ENCODE results near the gene GABRG3.

The GABRG3 gene

DNA sequence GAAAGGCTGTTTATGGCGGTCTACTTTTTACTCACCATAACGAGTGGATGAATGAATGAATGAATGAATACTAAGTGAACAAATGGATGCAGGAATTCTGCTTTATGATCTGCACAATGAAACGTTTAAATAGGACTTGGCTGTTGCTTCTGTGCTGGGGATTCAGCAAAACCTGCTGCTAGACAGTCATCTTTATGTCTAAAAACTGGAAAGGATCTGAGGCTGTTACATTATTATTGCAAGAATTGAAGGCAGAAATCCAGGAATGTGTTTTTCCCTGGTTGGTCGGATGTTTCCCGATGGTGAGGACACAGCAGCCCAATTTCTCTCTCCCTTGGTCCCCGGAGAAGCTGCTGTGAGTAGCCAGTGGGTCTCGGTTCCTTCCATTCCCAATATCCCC is 94.2 kb downstream of the GABRG3 start:
- no peak for TF ChIP-seq ZNF274 (IDR thresholded peaks at IDR 0.05; ENCODE audit: low read depth, low read length)

DNA sequence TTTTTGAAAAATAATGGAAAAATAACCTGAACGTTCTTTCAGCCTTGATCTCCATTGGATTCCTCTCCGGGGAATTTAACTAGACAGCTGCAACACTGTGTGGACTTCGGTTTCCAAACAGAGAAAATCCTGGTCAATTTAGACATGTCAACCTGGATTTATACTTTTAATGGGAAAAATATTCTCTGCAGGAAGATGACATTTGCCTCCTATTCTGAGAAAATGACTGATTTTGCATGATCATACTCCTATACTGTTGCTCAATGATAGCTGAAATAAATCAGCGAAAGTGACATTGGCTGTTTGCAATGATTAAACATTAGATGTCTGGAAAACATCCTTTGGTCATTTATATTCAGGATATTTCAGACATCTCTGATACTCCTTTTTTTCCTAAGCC is 94.8 kb downstream of the GABRG3 start:
- no peak overlapping the region for H3K4me3 ChIP-seq (ENCODE audit: low read length)
- no peak for TF ChIP-seq ZNF274 (IDR thresholded peaks at IDR 0.05; ENCODE audit: low read depth, low read length)

More for the DNA sequence above, 94.2 kb downstream of the GABRG3 start:
- no peak overlapping the region for H3K4me3 ChIP-seq (ENCODE audit: low read length)

DNA sequence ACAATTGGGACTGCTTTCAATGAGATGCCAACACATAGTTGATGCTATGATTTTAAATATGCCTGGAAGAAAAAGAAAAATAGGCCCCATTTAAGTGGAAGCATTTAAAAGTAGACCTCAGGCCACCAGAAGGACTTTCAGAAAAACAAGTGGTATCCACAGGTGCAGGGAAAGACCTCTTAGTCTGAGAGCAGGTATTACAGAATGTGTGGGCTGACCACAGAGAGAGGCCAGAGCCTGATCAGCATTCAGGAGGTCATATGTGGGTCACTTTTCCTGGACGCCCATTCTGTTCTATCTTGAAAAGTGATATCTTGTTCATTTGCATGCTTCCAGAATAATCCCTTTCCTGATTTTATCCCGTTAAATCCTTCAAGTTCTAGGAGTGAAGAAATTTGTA is 95.5 kb downstream of the GABRG3 start:
- no peak for TF ChIP-seq ZNF274 (IDR thresholded peaks at IDR 0.05; ENCODE audit: low read depth, low read length)
- no peak overlapping the region for H3K4me3 ChIP-seq (ENCODE audit: low read length)

DNA sequence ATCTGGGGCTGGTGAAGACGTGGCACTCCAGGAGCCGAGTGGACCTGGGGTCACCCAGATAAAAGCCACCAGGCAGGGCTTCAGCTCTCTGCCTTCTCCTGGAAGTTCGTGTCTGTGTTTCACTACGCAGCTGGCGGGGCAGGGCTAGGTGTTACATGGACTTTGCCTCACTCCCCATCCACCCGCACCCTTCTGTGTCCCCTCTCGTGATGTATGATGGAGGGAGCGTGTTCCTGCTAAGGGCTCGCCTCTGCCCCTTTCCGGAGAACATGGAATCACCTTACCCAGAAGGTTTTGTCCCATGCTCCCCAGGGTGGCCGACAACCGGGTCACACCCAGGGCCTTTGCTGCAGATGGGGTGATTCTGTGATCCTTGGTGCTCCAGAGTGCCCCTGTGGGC is 96.2 kb downstream of the GABRG3 start:
- no peak overlapping the region for H3K4me3 ChIP-seq (ENCODE audit: low read length)
- TF ChIP-seq ZNF274 (IDR thresholded peaks at IDR 0.05; ENCODE audit: low read depth, low read length), result no peak

DNA sequence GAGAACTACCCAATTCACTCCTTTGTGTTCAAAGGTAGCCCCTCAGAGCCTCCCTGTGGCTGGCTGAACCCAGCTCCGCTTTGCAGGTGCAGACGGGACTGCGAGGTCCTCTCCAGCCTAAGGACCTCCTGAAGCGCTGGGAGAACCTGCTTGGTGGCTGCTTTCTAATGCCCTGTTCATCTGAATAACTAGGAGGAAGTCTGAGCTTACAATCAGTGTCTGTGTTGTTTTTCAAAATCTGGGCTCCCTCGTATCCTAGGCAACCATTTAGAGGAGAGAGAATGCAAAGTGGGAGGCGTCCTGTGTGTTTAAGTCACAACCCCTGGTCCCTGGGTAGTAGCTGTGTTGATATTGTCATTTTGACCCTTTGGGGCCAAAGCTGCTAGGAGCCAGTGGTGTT is 99.9 kb downstream of the GABRG3 start:
- TF ChIP-seq ZNF274 (IDR thresholded peaks at IDR 0.05; ENCODE audit: low read depth, low read length), result no peak
- H3K4me3 ChIP-seq (ENCODE audit: low read length), result no peak overlapping the region

DNA sequence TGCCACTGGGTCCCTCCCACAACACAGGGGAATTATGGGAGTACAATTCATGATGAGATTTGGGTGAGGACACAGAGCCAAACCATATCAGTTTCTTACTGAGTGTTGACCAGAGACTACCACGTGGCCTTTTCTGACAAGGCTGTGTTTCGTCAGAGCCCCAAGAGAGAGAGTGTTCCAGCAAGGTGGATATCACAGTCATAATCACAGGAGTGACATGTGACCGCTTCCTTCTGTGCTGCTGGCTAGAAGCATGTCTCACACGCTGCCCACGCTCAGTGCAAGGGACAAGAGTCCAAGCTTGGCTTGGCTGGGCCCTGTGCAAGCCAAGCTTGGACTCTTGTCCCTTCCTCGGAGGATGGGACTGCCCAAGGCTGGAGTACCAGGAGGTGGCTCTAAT is 103.2 kb downstream of the GABRG3 start:
- no peak for TF ChIP-seq ZNF274 (IDR thresholded peaks at IDR 0.05; ENCODE audit: low read depth, low read length)
- no peak overlapping the region for H3K4me3 ChIP-seq (ENCODE audit: low read length)

DNA sequence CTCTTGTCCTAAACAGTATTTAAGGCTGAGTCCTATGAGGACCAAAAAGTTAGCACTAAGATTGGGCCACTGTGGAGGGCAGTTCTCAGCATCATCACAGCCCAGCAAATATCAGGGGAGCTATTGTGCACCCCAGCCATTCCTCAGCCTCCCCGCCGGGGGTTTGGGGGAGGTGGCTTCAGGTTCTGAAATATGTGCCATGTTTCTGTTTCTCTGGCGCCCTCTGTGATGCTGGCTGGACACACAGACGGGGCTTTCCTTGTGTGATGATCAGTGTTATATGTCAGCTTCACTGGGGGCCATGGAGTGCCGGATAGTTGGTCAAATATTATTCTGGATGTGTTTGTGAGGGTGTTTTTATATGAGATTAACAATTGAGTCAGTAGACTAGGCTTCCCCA is 106.8 kb downstream of the GABRG3 start:
- H3K4me3 ChIP-seq (ENCODE audit: low read length), result no peak overlapping the region
- no peak for TF ChIP-seq ZNF274 (IDR thresholded peaks at IDR 0.05; ENCODE audit: low read depth, low read length)

DNA sequence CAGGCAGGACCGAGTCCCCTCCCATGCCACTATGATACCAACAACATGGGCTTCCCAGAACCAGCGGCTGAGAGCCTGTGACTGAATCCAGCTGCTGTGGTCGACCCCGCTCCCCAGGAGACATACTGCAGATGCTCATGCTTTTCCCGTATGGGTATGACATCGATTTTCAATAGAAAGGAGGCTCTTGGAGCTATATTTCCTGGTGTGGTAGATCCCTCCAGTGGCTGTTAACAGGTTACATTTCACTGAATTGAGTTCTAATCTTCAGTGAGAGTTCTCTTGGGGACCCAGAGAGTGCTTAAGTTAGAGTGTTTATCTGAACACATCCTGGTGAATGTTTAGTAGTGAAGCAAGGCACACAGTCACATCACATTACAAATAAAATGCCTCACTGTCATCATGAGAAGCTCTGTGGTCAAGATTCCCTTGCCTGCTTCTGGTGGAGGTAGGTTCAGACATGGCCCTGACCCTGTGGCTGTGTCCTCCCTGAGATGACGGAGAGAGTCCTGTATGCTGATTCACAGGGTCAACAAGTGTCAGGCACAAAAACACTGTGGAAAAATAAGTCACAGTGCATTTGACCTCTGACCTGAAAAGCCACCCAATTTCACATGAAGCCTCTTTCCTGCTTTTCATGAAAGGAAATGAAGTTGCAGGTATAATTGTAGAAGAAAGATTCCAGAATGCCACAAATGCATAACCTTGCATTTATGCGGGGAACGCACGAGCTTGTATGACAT is 110.9 kb downstream of the GABRG3 start:
- TF ChIP-seq ZNF274 (IDR thresholded peaks at IDR 0.05; ENCODE audit: low read depth, low read length), result no peak
- H3K4me3 ChIP-seq (ENCODE audit: low read length), result no peak overlapping the region

DNA sequence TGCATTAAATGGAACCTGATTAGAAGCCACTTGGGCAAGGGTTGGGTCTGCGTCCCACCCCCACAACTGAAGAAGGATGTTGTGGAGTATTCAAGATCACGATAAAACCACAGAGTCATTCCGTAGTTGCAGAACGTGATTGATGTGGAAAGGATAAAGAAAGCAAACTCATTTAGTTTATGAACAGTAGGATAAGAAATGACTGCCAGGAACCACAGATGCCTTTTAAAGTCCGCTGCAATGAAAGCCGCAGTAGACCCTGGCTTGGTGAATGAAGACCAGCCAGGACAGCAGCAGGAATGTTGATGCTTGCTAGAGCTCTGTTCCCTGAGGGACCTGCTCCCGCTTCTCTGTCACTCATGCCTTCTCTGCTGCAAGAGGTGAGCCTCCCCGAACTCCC is 111.5 kb downstream of the GABRG3 start:
- H3K4me3 ChIP-seq (ENCODE audit: low read length), result no peak overlapping the region
- no peak for TF ChIP-seq ZNF274 (IDR thresholded peaks at IDR 0.05; ENCODE audit: low read depth, low read length)

DNA sequence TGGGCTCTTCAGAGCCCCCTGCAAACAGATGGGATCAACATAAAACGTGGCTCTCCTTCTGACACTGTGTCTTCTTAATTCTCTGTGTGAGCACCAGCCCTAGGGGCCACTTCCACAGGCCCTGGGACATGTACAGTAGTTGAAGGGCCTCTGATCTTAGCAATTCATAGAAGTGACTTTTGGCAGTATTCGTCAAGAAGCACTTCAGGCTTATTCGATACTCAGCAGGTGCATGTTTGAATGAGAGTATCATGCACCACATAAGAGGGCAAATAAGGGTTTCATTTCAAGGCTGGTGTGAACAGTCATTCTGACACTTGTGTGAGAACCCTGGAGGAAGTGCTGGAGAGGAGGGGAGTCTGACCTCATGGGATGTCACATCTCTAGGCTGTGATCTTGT is 113.9 kb downstream of the GABRG3 start:
- H3K4me3 ChIP-seq (ENCODE audit: low read length), result no peak overlapping the region
- no peak for TF ChIP-seq ZNF274 (IDR thresholded peaks at IDR 0.05; ENCODE audit: low read depth, low read length)

DNA sequence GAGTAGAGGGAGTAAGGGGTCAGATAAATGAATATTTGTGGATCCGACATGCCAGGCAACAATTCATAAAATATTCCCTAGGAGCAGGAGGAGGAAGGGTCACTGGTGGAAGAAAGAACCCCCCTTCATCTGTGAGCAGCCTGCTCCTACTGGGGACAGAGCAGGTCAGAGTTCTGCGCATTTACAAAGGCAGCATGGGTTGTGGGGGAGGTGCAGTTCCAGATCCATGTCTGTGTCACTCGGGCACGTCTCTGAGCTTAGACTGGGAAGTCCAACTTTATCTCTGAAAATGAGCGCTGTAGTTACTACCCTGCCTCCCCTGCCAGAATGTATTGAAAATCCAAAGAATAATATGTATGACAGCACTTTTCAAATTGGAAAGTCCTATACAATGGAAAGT is 115.2 kb downstream of the GABRG3 start:
- no peak for TF ChIP-seq ZNF274 (IDR thresholded peaks at IDR 0.05; ENCODE audit: low read depth, low read length)
- H3K4me3 ChIP-seq (ENCODE audit: low read length), result no peak overlapping the region

DNA sequence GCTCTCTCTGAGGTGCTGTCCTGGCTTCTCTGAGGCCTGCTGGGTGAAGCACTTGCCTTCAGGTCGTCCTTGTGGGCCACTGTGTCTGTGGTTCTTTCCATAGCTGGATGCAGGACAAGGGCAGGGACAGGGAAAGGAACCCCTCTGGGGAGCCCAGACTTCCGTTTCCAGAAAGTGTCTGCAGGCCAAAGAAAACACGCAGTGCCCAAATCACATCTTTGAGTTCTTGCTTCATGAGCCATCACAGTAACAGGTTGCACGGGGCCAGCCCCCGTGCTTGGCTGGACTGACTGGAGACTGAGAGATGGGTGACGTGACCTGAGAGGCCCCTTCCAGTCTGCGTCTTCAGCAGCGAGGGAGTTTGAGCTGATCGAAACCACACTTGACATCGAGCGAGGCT is 115.8 kb downstream of the GABRG3 start:
- no peak for TF ChIP-seq ZNF274 (IDR thresholded peaks at IDR 0.05; ENCODE audit: low read depth, low read length)
- no peak overlapping the region for H3K4me3 ChIP-seq (ENCODE audit: low read length)

DNA sequence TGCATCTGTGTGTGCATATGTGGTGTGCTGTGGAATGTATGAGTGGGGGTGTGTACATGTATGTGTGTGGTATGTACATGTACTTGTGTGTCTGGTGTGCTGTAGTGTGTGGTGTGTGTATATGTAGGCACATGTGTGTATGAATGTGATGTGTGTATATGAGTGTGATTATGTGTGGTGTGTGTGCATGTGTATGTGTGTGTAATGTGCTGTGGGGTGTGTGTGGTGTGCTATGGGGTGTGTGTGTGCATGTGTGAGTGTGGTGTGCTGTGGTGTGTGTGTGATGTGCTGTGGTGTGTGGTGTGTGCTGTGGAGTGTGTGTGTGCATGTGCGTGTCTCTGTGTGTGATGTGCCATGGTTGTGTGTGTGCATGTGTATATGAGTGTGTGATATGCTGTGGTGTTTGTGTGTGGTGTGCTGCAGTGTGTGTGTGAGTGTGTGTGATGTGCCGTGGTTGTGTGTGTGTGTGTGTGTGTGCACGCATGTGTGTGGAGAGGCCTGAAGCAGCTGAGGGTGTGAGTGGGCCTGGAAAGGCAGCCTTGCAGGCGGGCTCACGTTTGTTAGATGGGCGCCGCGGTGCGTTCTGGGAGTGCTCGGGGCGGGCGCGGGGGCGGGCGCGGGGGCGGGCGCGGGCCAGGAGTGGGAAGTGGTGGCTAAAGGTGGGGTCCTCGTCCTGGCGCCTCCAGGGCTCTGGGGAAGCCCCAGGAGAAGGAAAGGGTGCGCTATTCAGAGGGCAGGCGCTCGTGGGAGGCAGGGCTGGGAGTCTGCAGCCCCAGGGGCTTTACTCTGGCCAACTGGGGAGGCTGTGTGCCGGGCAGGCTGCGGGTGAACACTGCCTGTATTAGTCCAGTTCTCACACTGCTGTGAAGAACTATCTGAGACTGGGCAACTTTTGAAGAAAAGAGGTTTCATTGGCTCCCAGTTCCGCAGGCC is 116.9 kb downstream of the GABRG3 start:
- H3K4me3 ChIP-seq (ENCODE audit: low read length), result no peak overlapping the region

DNA sequence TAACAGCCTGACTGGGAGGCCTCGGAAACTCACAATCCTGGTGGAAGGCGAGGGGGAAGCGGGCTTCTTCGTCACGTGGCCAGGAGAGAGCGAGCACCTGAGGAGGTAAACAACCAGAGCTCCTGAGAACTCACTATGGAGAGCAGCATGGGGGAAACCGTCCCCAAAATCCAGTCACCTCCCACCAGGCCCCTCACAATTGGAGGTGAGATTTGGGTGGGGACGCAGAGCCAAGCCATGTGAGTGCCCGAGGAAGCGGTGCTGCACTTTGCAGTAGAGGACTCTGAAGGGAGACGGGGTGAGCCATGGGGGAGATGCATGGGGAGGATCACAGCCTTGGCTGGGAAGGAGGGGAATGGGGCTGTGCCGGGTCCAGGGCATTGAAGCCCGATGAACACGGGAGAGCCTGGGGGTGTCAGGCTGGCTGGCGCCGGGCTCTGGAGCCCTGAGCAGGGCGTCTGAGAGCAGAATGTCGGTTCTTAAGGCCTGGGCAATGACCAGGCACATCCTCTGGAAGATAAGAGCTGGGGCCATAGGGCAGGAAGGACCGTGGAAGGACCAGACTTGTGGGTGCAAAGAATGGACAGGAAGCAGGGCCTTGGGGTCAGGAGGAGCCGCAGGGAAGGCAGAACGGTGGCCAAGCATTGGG is 117.7 kb downstream of the GABRG3 start:
- no peak overlapping the region for H3K4me3 ChIP-seq (ENCODE audit: low read length)

More for the DNA sequence above, 116.9 kb downstream of the GABRG3 start:
- no peak for TF ChIP-seq ZNF274 (IDR thresholded peaks at IDR 0.05; ENCODE audit: low read depth, low read length)

DNA sequence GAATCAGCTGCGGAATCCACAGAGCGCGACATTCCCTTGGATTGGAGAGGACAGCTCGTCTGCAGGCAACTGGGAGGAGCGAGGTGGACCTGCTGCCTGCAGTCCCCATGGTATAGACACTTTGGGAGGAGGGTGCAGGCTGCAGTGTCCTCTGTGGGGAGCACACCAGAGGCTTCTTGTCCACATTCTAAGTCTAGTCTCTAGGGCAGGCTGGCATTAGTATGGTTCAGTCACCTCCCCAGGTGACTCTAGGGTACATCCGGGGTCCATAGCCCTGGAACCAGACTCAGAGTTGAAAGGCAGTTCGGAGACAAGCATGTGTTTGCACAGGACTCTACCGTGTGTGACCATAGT is 118.2 kb downstream of the GABRG3 start:
- no peak for TF ChIP-seq ZNF274 (IDR thresholded peaks at IDR 0.05; ENCODE audit: low read depth, low read length)
- H3K4me3 ChIP-seq (ENCODE audit: low read length), result no peak overlapping the region

More for the DNA sequence above, 117.7 kb downstream of the GABRG3 start:
- TF ChIP-seq ZNF274 (IDR thresholded peaks at IDR 0.05; ENCODE audit: low read depth, low read length), result no peak

Data from GM08714 (cell line).